ENCODE measurements around the gene USP43.

- TF ChIP-seq, protein P1, sequence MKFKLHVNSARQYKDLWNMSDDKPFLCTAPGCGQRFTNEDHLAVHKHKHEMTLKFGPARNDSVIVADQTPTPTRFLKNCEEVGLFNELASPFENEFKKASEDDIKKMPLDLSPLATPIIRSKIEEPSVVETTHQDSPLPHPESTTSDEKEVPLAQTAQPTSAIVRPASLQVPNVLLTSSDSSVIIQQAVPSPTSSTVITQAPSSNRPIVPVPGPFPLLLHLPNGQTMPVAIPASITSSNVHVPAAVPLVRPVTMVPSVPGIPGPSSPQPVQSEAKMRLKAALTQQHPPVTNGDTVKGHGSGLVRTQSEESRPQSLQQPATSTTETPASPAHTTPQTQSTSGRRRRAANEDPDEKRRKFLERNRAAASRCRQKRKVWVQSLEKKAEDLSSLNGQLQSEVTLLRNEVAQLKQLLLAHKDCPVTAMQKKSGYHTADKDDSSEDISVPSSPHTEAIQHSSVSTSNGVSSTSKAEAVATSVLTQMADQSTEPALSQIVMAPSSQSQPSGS (tag by site-specific recombination; IDR thresholded peaks at IDR 0.05; ENCODE audit: low read depth): no peak
- TF ChIP-seq, protein P2, sequence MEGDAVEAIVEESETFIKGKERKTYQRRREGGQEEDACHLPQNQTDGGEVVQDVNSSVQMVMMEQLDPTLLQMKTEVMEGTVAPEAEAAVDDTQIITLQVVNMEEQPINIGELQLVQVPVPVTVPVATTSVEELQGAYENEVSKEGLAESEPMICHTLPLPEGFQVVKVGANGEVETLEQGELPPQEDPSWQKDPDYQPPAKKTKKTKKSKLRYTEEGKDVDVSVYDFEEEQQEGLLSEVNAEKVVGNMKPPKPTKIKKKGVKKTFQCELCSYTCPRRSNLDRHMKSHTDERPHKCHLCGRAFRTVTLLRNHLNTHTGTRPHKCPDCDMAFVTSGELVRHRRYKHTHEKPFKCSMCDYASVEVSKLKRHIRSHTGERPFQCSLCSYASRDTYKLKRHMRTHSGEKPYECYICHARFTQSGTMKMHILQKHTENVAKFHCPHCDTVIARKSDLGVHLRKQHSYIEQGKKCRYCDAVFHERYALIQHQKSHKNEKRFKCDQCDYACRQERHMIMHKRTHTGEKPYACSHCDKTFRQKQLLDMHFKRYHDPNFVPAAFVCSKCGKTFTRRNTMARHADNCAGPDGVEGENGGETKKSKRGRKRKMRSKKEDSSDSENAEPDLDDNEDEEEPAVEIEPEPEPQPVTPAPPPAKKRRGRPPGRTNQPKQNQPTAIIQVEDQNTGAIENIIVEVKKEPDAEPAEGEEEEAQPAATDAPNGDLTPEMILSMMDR (tag by site-specific recombination; IDR thresholded peaks at IDR 0.05): no peak
- TF ChIP-seq ZNF138 (tag by site-specific recombination; IDR thresholded peaks at IDR 0.05; ENCODE audit: borderline replicate concordance): no peak
- TF ChIP-seq BCL11A (tag by site-specific recombination; IDR thresholded peaks at IDR 0.05; ENCODE audit: low read depth): no peak
- no peak for TF ChIP-seq ZNF707 (tag by site-specific recombination; IDR thresholded peaks at IDR 0.05)
- TF ChIP-seq ZNF792 (tag by site-specific recombination; IDR thresholded peaks at IDR 0.05): no peak
- TF ChIP-seq KLF9 (tag by site-specific recombination; IDR thresholded peaks at IDR 0.05; ENCODE audit: low read depth): no peak
- TF ChIP-seq ZNF510 (tag by site-specific recombination; IDR thresholded peaks at IDR 0.05; ENCODE audit: insufficient replicate concordance): no peak
- no peak for TF ChIP-seq ZBTB20 (tag by site-specific recombination; IDR thresholded peaks at IDR 0.05)
- TF ChIP-seq ZNF335 (tag by site-specific recombination; conservative IDR thresholded peaks at IDR 0.05): no peak
- TF ChIP-seq ZNF350 (tag by site-specific recombination; IDR thresholded peaks at IDR 0.05): no peak
- no peak for TF ChIP-seq RBAK (tag by site-specific recombination; IDR thresholded peaks at IDR 0.05)
- TF ChIP-seq ZNF544 (tag by site-specific recombination; IDR thresholded peaks at IDR 0.05): no peak
Measured at GRCh38 chr17:9661027-9661426, 15.7 kb downstream of the USP43 start.

Data from HEK293 (cell line).